RWPE2 (cell line): ENCODE measurements around the gene CD79B.

Experiments
- ATAC-seq: fragments of 200-7000 bp; cut with Tn5 transposase; 3 replicates; pipeline ENCODE4 v1.9.1; 2021; ENCODE audit warnings: low read depth
- DNase-seq: peaks from one replicate; pipeline ENCODE4 v3.0.0-alpha.2; 2020; ENCODE audit warnings: low spot score
- H3K27ac ChIP-seq: fragments of 450-650 bp; 2 replicates; pipeline ENCODE4 v1.5.1; 2017; ENCODE audit warnings: mild to moderate bottlenecking; ENCODE audit not compliant: poor library complexity, severe bottlenecking
- H3K27me3 ChIP-seq: fragments of 250-450 bp; sonication (Bioruptor Pico); 2 replicates; pipeline ENCODE4 v1.5.1; 2021; ENCODE audit warnings: mild to moderate bottlenecking, moderate library complexity; ENCODE audit not compliant: insufficient read depth, poor library complexity, severe bottlenecking
- H3K36me3 ChIP-seq: fragments of 250-450 bp; sonication (Bioruptor Pico); 2 replicates; pipeline ENCODE4 v1.5.1; 2020; ENCODE audit warnings: low read depth, mild to moderate bottlenecking, moderate library complexity
- H3K4me1 ChIP-seq: fragments of 250-450 bp; sonication (Bioruptor Pico); 2 replicates; pipeline ENCODE4 v1.5.1; 2021; ENCODE audit warnings: mild to moderate bottlenecking, moderate library complexity; ENCODE audit not compliant: insufficient read depth, poor library complexity, severe bottlenecking
- H3K4me3 ChIP-seq: fragments of 250-450 bp; sonication (Bioruptor Pico); 2 replicates; pipeline ENCODE4 v1.5.1; 2021; ENCODE audit warnings: mild to moderate bottlenecking, moderate library complexity; ENCODE audit not compliant: severe bottlenecking
- H3K9me3 ChIP-seq: fragments of 250-450 bp; sonication (Bioruptor Pico); 2 replicates; pipeline ENCODE4 v1.5.1; 2021; ENCODE audit warnings: mild to moderate bottlenecking, moderate library complexity; ENCODE audit not compliant: severe bottlenecking
- TF ChIP-seq, protein P1 (sequence below): fragments of 450-650 bp; IDR thresholded peaks from one replicate; pipeline ENCODE4 v1.5.1; 2017; ENCODE audit warnings: mild to moderate bottlenecking, moderate library complexity; ENCODE audit not compliant: poor library complexity, severe bottlenecking

CD79B gene

DNA sequence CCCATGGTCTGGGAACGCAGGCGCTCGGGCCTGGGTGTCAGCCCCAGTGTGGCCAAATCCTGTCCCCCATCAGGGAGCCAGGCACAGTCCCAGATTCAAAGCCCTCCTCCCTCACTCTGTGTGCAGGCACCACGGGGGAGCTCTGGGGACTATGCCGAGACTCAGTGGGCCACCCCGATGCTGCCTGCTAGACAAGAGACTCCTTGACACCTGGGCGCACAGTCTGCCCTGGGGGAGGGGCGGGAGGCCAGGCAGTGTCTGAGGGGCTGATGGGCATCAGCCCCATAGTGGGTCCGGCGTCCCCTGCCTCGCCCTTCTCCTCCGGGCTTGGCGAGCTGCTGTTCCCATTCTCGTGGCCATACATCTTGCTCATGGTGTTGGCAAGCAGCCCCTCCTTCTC is 8.5 kb upstream of the CD79B start:
- no peaks in the 10 kb centered on the region for H3K9me3 ChIP-seq
- ATAC-seq (no peak), DNase-seq (no peak)
- H3K27ac ChIP-seq = no peak overlapping the region
- H3K4me1 ChIP-seq = no peaks in the 10 kb centered on the region
- H3K4me3 ChIP-seq = no peak overlapping the region
- no peaks in the 10 kb centered on the region for H3K27me3 ChIP-seq
- H3K36me3 ChIP-seq = no peaks in the 10 kb centered on the region
- TF ChIP-seq, protein P1, sequence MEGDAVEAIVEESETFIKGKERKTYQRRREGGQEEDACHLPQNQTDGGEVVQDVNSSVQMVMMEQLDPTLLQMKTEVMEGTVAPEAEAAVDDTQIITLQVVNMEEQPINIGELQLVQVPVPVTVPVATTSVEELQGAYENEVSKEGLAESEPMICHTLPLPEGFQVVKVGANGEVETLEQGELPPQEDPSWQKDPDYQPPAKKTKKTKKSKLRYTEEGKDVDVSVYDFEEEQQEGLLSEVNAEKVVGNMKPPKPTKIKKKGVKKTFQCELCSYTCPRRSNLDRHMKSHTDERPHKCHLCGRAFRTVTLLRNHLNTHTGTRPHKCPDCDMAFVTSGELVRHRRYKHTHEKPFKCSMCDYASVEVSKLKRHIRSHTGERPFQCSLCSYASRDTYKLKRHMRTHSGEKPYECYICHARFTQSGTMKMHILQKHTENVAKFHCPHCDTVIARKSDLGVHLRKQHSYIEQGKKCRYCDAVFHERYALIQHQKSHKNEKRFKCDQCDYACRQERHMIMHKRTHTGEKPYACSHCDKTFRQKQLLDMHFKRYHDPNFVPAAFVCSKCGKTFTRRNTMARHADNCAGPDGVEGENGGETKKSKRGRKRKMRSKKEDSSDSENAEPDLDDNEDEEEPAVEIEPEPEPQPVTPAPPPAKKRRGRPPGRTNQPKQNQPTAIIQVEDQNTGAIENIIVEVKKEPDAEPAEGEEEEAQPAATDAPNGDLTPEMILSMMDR = no peak

- Histone ChIP-seq H3K4me1 (no peaks in the 10 kb centered on the region), H3K27me3 (no peaks in the 10 kb centered on the region), H3K9me3 (no peaks in the 10 kb centered on the region), H3K4me3 (no peak overlapping the region), H3K36me3 (no peaks in the 10 kb centered on the region), H3K27ac (no peak overlapping the region)
- DNase-seq = no peak
- TF ChIP-seq, protein P1 = no peak
- no peak for ATAC-seq
Measured at GRCh38 chr17:63939884-63940283, 7.8 kb upstream of the CD79B start.

DNA sequence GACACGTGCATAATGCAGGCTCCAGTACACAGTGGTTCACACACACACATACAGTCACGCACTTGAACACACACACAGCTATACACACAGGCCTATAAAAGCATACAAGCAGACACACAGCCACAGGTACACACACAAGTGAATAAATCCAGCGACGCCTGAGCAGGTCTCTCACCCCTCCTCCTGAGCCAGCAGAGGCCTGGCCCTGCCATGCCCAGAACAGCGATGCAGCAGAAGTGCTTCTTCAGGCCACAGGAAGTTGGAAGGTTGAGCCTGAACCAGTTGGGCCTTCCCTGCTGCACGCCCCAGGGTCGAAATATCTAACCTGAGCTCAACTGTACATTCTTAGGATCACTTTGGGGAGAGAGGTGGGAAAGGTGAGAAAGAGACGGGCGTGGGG is 7.3 kb upstream of the CD79B start:
- H3K4me3 ChIP-seq = no peak overlapping the region
- no peaks in the 10 kb centered on the region for H3K36me3 ChIP-seq
- no peaks in the 10 kb centered on the region for H3K27me3 ChIP-seq
- TF ChIP-seq, protein P1 = no peak
- no peak for DNase-seq
- H3K4me1 ChIP-seq = no peaks in the 10 kb centered on the region
- 0 out of 3 replicates have a peak, but pooled peaks have one; percentile 10 for ATAC-seq
- no peaks in the 10 kb centered on the region for H3K9me3 ChIP-seq
- no peak overlapping the region for H3K27ac ChIP-seq

DNA sequence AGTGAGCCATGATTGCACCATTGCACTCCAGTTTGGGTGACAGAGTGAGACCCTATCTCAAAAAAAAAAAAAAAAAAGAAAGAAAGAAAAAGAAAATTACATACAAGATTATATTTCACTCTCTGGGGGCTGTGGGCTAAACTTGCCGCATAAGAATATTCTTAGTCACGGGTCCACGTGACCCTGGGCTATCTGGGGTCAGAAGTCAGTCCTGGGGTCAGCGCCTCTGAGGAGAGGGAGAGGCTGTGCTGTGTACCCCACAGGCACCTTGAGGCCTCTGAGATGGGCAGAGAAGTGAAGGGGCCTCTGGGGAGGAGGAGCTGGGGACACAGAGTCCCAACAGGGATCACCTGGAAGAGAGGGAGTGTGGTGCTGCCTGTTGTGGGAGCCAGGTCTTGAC is 5.8 kb upstream of the CD79B start:
- ATAC-seq = no peak
- Histone ChIP-seq H3K9me3 (no peaks in the 10 kb centered on the region), H3K27me3 (no peaks in the 10 kb centered on the region), H3K4me1 (no peaks in the 10 kb centered on the region), H3K4me3 (no peak overlapping the region), H3K36me3 (no peaks in the 10 kb centered on the region), H3K27ac (no peak overlapping the region)
- DNase-seq = no peak
- TF ChIP-seq, protein P1 = no peak

DNA sequence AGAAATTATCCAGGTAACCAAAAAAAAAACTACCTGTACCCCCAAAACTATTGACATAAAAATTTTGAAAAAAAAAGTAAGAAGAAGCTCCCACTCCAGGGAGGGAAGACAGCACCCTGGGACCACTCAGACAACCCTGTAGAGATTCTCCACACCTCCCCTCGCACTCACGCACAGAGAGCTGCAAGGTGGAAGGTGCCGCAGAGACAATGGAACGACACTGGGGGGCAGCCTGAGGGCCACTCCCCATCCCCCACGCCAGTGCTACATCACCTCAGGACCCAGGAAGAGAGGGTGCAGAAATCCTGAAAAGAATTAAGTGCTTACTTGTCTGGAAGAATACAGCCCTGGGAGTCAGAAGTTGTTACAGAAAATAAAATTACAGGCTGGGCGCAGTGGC is 5.2 kb upstream of the CD79B start:
- H3K4me3 ChIP-seq = no peak overlapping the region
- no peaks in the 10 kb centered on the region for H3K27me3 ChIP-seq
- no peaks in the 10 kb centered on the region for H3K4me1 ChIP-seq
- ATAC-seq (no peak), DNase-seq (no peak)
- no peaks in the 10 kb centered on the region for H3K36me3 ChIP-seq
- TF ChIP-seq, protein P1 = no peak
- no peak overlapping the region for H3K27ac ChIP-seq
- no peaks in the 10 kb centered on the region for H3K9me3 ChIP-seq
